Activated T-cell treated with anti-CD3 and anti-CD28 coated beads, Interleukin-2, amount 50 U/mL, for 24 hours (primary cell): ENCODE data around the gene CR1.
"Not testable (repeated sequence)": the region's sequence is repeated elsewhere in the genome, so short reads cannot be mapped to it uniquely, and the experiment has no call there.

Experiments
- DNase-seq: peaks from one replicate; pipeline ENCODE4 v3.0.0-alpha.2; 2020
- H3K27ac Mint-ChIP-seq: 2 replicates; pipeline ENCODE4 v1.8.0; 2020; ENCODE audit warnings: mild to moderate bottlenecking, mixed read lengths
- H3K27me3 Mint-ChIP-seq: 2 replicates; pipeline ENCODE4 v1.8.0; 2020; ENCODE audit warnings: mixed read lengths
- H3K36me3 Mint-ChIP-seq: 2 replicates; pipeline ENCODE4 v1.8.0; 2020; ENCODE audit warnings: low read depth, mixed read lengths
- H3K4me1 Mint-ChIP-seq: 2 replicates; pipeline ENCODE4 v1.8.0; 2020; ENCODE audit warnings: low read depth, mixed read lengths
- H3K4me3 Mint-ChIP-seq: 2 replicates; pipeline ENCODE4 v1.8.0; 2020; ENCODE audit warnings: mild to moderate bottlenecking, moderate library complexity, mixed read lengths
- H3K9me3 Mint-ChIP-seq: 2 replicates; pipeline ENCODE4 v1.8.0; 2020; ENCODE audit warnings: mixed read lengths

CR1 gene

DNA sequence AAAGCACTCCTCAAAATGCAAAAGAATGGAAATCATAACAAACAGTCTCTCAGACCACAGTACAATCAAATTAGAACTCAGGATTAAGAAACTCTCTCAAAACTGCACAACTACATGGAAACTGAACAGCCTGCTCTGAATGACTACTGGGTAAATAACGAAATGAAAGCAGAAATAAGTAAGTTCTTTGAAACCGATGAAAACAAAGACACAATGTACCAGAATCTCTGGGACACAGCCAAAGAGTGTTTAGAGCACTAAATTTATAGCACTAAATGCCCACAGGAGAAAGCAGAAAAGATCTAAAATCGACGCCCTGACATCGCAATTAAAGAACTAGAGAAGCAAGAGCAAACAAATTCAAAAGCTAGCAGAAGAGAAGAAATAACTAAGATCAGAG lies 95.2 kb downstream of the CR1 start:
- not testable (repeated sequence) for H3K36me3 Mint-ChIP-seq, H3K9me3 Mint-ChIP-seq, DNase-seq, H3K4me3 Mint-ChIP-seq, H3K4me1 Mint-ChIP-seq, H3K27ac Mint-ChIP-seq
- peaks cover 56% of the 10 kb centered on the region for H3K27me3 Mint-ChIP-seq

DNA sequence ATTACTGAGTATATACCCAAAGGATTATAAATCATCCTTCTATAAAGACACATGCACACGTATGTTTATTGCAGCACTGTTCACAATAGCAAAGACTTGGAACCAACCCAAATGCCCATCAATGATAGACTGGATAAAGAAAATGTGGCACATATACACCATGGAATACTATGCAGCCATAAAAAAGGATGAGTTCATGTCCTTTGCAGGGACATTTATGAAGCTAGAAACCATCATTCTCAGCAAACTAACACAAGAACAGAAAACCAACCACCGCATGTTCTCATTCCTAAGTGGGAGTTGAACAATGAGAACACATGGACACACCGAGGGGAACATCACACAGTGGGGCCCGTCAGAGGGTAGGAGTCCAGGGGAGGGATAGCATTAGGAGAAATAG lies 98.1 kb downstream of the CR1 start:
- H3K4me3 Mint-ChIP-seq, H3K36me3 Mint-ChIP-seq, H3K9me3 Mint-ChIP-seq, DNase-seq, H3K27ac Mint-ChIP-seq, H3K4me1 Mint-ChIP-seq: not testable (repeated sequence)
- peaks cover 40% of the 10 kb centered on the region for H3K27me3 Mint-ChIP-seq

DNA sequence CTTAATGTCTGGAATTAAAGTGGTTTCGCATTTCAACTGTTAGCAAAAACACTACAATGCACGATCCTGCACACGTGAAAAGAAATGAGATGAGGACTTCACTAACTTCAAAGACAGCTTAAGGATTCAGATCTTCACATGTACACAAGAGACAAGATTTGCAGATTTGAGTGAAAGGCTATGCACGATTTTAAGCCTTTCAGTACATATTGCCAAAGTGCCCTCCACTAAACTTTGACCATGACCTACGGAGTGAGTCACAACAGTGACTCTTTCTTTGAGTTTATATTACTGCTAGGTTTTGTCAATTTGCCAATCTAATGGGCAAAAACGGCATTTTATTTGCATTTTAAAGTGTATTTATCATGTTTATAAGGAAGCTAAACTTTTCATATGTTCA lies 107.8 kb downstream of the CR1 start:
- no peaks in the 10 kb centered on the region for H3K36me3 Mint-ChIP-seq

DNA sequence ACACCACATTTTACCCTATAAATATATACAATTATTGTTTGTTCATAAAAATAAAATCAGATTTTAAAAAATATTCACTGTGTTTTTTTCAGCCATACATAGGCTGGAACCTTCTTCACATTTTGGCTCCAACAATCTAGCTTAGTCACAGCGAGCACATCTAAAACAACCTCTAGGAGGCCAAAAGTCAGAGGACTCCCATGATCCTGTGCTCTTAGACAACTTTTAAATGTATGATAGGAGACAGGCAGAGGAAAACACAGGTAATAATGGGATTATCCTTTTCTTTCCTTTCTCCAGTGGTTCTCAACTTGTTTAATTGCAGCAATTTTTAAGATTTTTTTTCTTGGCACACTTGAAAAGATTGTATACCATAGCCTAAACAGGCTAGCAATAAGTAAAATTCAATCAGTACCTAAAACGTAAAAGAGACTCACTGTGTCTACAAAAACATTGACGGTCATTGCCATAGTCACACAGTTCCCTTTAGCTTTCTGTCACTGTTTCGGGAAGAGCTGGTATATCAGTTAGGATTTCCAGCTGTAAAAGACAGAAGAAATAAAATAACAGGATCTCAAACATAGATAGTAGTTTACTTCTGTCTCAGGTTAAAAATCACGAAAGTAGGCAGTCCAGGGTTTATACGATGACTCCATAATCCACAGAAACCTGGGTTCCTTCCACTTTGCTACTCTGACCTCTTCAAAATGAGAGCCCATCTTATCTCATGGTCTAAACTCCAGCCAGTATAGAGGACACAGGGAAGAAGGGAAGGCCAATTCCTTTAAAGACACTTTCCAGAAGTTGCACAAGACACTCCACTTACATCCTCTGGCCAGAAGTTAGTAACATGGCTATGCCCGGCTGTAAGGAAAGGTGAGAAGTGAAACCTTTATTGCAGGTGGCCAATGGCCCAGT lies 109.7 kb downstream of the CR1 start:
- Mint-ChIP-seq H3K4me1 (no peaks in the 10 kb centered on the region), H3K27me3 (peaks cover 4% of the 10 kb centered on the region), H3K27ac (no peak overlapping the region), H3K9me3 (no peaks in the 10 kb centered on the region), H3K4me3 (no peak overlapping the region), H3K36me3 (no peaks in the 10 kb centered on the region)
- DNase-seq: no peak

More for the DNA sequence above, 107.8 kb downstream of the CR1 start:
- no peak overlapping the region for H3K4me3 Mint-ChIP-seq
- H3K27me3 Mint-ChIP-seq: peaks cover 4% of the 10 kb centered on the region
- DNase-seq: no peak
- H3K9me3 Mint-ChIP-seq: no peaks in the 10 kb centered on the region
- no peak overlapping the region for H3K27ac Mint-ChIP-seq
- no peaks in the 10 kb centered on the region for H3K4me1 Mint-ChIP-seq

DNA sequence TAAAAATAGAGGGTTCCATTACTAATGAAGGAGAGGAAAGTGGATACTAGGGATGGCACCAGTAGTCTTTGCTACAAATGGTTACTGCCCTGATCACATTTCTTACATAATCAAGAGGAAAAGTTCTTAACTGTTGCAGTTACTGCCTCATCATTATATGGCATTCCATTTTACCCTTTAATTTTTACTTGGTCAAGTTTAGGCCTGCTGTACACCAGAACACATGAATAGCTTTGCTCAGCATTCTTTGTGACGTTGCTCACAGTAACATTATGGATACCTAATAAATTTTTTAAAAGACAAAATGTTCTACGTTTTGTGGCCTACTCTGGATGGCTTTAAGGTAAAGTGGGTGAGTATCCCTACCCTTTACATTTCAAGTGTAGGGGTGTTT lies 110.4 kb downstream of the CR1 start:
- DNase-seq: no peak
- Mint-ChIP-seq H3K27ac (no peak overlapping the region), H3K9me3 (no peaks in the 10 kb centered on the region), H3K4me1 (no peaks in the 10 kb centered on the region), H3K36me3 (no peaks in the 10 kb centered on the region), H3K27me3 (peaks cover 4% of the 10 kb centered on the region), H3K4me3 (no peak overlapping the region)

GRCh38 chr1:207612762-207613161 lies 116.8 kb downstream of the CR1 start:
- Mint-ChIP-seq H3K4me3 (no peak overlapping the region), H3K27ac (no peak overlapping the region), H3K27me3 (no peaks in the 10 kb centered on the region), H3K4me1 (no peaks in the 10 kb centered on the region), H3K36me3 (no peaks in the 10 kb centered on the region), H3K9me3 (no peaks in the 10 kb centered on the region)
- DNase-seq: no peak

DNA sequence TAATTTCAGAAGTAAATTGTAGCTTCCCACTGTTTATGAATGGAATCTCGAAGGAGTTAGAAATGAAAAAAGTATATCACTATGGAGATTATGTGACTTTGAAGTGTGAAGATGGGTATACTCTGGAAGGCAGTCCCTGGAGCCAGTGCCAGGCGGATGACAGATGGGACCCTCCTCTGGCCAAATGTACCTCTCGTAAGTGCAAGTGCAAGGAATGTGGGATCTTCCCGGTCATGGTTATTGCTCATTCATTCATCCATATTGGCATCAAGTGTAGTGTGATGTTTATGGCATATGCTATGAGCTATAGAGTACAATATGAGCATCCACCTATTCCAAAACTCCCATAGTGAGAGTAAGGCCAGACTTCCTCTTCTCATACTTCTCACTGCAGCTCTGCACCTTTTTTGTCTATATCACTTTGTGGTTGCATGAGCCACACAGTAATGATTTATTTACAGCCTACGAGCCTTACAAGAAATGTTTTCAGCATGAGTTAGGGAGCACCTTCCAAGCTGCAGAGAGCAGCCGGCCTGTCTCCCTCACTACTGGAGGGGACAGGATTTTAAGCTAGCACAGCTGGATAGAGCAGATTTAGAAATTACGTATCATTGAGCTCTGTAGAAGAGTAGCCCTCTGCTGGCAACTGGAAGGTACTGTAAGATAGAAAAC lies 124.0 kb downstream of the CR1 start:
- Mint-ChIP-seq H3K4me3 (no peak overlapping the region), H3K9me3 (no peaks in the 10 kb centered on the region), H3K36me3 (no peaks in the 10 kb centered on the region), H3K27ac (no peak overlapping the region), H3K27me3 (peaks cover 4% of the 10 kb centered on the region), H3K4me1 (peaks cover 2% of the 10 kb centered on the region)
- peak; percentile 32 for DNase-seq

GRCh38 chr1:207620543-207620893 lies 124.6 kb downstream of the CR1 start:
- peaks cover 2% of the 10 kb centered on the region for H3K4me1 Mint-ChIP-seq
- no peak for DNase-seq
- no peak overlapping the region for H3K27ac Mint-ChIP-seq
- no peak overlapping the region for H3K4me3 Mint-ChIP-seq
- H3K9me3 Mint-ChIP-seq: no peaks in the 10 kb centered on the region
- peaks cover 4% of the 10 kb centered on the region for H3K27me3 Mint-ChIP-seq
- H3K36me3 Mint-ChIP-seq: no peaks in the 10 kb centered on the region

GRCh38 chr1:207625504-207626071 lies 129.6 kb downstream of the CR1 start:
- not testable (repeated sequence) for H3K27ac Mint-ChIP-seq, DNase-seq, H3K9me3 Mint-ChIP-seq, H3K4me1 Mint-ChIP-seq, H3K36me3 Mint-ChIP-seq, H3K27me3 Mint-ChIP-seq, H3K4me3 Mint-ChIP-seq

- DNase-seq: no peak
- no peaks in the 10 kb centered on the region for H3K27me3 Mint-ChIP-seq
- H3K9me3 Mint-ChIP-seq: no peaks in the 10 kb centered on the region
- H3K36me3 Mint-ChIP-seq: no peaks in the 10 kb centered on the region
- H3K27ac Mint-ChIP-seq: no peak overlapping the region
- H3K4me3 Mint-ChIP-seq: no peak overlapping the region
- H3K4me1 Mint-ChIP-seq: no peaks in the 10 kb centered on the region
Observed at GRCh38 chr1:207626972-207627337, 131.0 kb downstream of the CR1 start.

DNA sequence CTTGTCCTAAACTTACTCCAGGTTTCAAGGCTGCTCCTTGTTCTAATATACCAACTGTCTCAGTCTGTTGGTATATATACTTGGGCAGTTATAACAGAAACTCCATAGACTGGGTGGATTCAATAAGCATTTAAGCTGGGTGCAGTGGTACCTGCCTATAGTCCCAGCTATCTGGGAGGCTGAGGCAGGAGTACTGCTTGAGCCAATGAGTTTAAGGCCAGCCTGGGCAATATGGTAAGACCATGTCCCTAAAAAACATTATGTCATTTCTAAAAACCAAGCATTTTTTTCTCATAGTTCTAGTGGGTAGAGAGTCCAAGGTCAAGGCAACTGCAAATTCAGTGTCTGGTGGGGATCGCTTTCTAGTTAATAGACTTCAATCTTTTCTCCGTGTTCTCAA lies 131.5 kb downstream of the CR1 start:
- H3K9me3 Mint-ChIP-seq: no peaks in the 10 kb centered on the region
- H3K4me1 Mint-ChIP-seq: no peaks in the 10 kb centered on the region
- no peaks in the 10 kb centered on the region for H3K36me3 Mint-ChIP-seq
- H3K4me3 Mint-ChIP-seq: no peak overlapping the region
- H3K27ac Mint-ChIP-seq: no peak overlapping the region
- H3K27me3 Mint-ChIP-seq: no peaks in the 10 kb centered on the region
- no peak for DNase-seq

- DNase-seq: no peak
- Mint-ChIP-seq H3K36me3 (no peaks in the 10 kb centered on the region), H3K27ac (no peak overlapping the region), H3K4me1 (no peaks in the 10 kb centered on the region), H3K4me3 (no peak overlapping the region), H3K27me3 (no peaks in the 10 kb centered on the region), H3K9me3 (no peaks in the 10 kb centered on the region)
Observed at GRCh38 chr1:207628776-207629175, 132.8 kb downstream of the CR1 start.

DNA sequence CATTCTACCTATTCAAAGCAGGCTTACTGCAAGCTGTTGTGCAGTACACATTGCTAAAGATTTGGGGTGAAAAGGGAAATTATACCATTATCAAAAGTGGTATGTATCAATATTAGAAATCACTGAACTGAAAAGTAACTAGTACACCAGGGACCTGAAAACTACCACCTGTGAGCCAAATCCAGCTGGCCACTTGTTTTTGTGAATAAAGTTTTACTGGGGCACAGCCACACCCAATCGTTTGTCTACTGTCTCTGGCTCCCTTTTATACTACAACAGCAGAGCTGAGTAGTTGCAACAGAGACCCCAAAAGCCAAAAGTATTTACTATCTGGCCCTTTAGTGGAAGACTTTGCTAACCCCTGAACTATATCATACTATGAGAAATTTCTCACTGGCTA lies 135.2 kb downstream of the CR1 start:
- H3K27ac Mint-ChIP-seq: no peak overlapping the region
- no peaks in the 10 kb centered on the region for H3K4me1 Mint-ChIP-seq
- H3K9me3 Mint-ChIP-seq: no peaks in the 10 kb centered on the region
- no peak for DNase-seq
- H3K4me3 Mint-ChIP-seq: no peak overlapping the region
- H3K27me3 Mint-ChIP-seq: peaks cover 6% of the 10 kb centered on the region
- no peaks in the 10 kb centered on the region for H3K36me3 Mint-ChIP-seq

GRCh38 chr1:207633226-207633625 lies 137.3 kb downstream of the CR1 start:
- no peaks in the 10 kb centered on the region for H3K4me1 Mint-ChIP-seq
- no peaks in the 10 kb centered on the region for H3K9me3 Mint-ChIP-seq
- no peak overlapping the region for H3K27ac Mint-ChIP-seq
- H3K4me3 Mint-ChIP-seq: no peak overlapping the region
- DNase-seq: no peak
- peaks cover 6% of the 10 kb centered on the region for H3K27me3 Mint-ChIP-seq
- no peaks in the 10 kb centered on the region for H3K36me3 Mint-ChIP-seq

DNA sequence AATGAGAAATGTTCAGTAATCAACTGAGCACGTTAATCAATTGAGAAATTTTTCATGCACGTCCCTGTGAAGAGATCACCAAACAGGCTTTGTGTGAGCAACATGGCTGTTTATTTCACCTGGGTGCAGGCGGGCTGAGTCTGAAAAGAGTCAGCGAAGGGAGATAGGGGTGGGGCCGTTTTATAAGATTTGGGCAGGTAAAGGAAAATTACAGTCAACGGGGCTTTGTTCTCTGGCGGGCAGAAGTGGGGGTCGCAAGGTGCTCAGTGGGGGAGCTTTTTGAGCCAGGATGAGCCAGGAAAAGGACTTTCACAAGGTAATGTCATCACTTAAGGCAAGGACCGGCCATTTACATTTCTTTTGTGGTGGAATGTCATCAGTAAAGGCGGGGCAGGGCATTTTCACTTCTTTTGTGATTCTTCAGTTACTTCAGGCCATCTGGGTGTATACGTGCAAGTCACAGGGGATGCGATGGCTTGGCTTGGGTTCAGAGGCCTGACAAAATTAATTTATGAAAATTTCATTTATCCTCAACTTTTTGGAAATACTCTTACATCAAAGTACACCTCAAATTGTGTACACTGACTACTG lies 137.8 kb downstream of the CR1 start:
- H3K27ac Mint-ChIP-seq, H3K4me1 Mint-ChIP-seq, H3K36me3 Mint-ChIP-seq, H3K27me3 Mint-ChIP-seq, DNase-seq, H3K9me3 Mint-ChIP-seq, H3K4me3 Mint-ChIP-seq: not testable (repeated sequence)
